ENCODE results near the gene SLC7A1. TPM values are rescaled to one million over a fixed set of nuclear protein-coding genes. Genes with fewer than 3 reads are reported as not detected.

SLC7A1 gene
- total RNA-seq, 3 donors from 2014 or later (not counting 1 experiment from before 2014, with no cell fraction given) = 8.7 to 12.6 (median 10.2) TPM

GRCh38 chr13:29508876-29509252 lies 86.6 kb downstream of the SLC7A1 start:
- no peaks in the 10 kb centered on the region for H3K36me3 Mint-ChIP-seq
- intact Hi-C loops (cut with micrococcal nuclease) = loop anchor here (1.0 kb wide), 3 partner anchors 199 to 606 kb away; no protein-coding TSS in a partner anchor
- H3K9me3 Mint-ChIP-seq = no peaks in the 10 kb centered on the region
- no peaks in the 10 kb centered on the region for H3K9me3 ChIP-seq (ENCODE audit: control insufficient read depth, insufficient read depth, low read length)
- no peaks in the 10 kb centered on the region for H3K36me3 ChIP-seq (ENCODE audit: control insufficient read depth, insufficient read depth, low read length)
- no peak overlapping the region for H3K4me3 Mint-ChIP-seq
- 74% methylated on average over 4 of the region's 4 CpGs for WGBS (ENCODE audit: insufficient coverage)
- H3K27ac Mint-ChIP-seq = peak overlapping the region in 1 of 2 donors; percentile 65
- peaks cover 0 to 8% of the 10 kb centered on the region in 2 donors for H3K4me1 Mint-ChIP-seq
- ATAC-seq (no peak), DNase-seq (no peak)
- H3K27me3 Mint-ChIP-seq (ENCODE audit: low read depth in 2 of 2) = peaks cover 3 to 8% of the 10 kb centered on the region in 2 donors
- no peak overlapping the region for H3K4me3 ChIP-seq (ENCODE audit: low read length)
- no peaks in the 10 kb centered on the region for H3K4me1 ChIP-seq (ENCODE audit: control insufficient read depth, insufficient read depth, low read length)
- no peak overlapping the region for H3K27ac ChIP-seq (ENCODE audit: low read length)
- H3K27me3 ChIP-seq (ENCODE audit: control insufficient read depth, insufficient read depth, low read length) = no peaks in the 10 kb centered on the region
- TF ChIP-seq, protein P1, sequence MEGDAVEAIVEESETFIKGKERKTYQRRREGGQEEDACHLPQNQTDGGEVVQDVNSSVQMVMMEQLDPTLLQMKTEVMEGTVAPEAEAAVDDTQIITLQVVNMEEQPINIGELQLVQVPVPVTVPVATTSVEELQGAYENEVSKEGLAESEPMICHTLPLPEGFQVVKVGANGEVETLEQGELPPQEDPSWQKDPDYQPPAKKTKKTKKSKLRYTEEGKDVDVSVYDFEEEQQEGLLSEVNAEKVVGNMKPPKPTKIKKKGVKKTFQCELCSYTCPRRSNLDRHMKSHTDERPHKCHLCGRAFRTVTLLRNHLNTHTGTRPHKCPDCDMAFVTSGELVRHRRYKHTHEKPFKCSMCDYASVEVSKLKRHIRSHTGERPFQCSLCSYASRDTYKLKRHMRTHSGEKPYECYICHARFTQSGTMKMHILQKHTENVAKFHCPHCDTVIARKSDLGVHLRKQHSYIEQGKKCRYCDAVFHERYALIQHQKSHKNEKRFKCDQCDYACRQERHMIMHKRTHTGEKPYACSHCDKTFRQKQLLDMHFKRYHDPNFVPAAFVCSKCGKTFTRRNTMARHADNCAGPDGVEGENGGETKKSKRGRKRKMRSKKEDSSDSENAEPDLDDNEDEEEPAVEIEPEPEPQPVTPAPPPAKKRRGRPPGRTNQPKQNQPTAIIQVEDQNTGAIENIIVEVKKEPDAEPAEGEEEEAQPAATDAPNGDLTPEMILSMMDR (IDR thresholded peaks at IDR 0.05) = no peak

- peak; percentile 70 to 86 for DNase-seq
- Histone ChIP-seq H3K9me3 (ENCODE audit: control insufficient read depth, insufficient read depth, low read length) (no peaks in the 10 kb centered on the region), H3K27ac (ENCODE audit: low read length) (no peak overlapping the region), H3K36me3 (ENCODE audit: control insufficient read depth, insufficient read depth, low read length) (no peaks in the 10 kb centered on the region), H3K27me3 (ENCODE audit: control insufficient read depth, insufficient read depth, low read length) (no peaks in the 10 kb centered on the region), H3K4me1 (ENCODE audit: control insufficient read depth, insufficient read depth, low read length) (no peaks in the 10 kb centered on the region), H3K4me3 (ENCODE audit: low read length) (no peak overlapping the region)
- TF ChIP-seq, protein P1 (IDR thresholded peaks at IDR 0.05) = peak; percentile 94
- Mint-ChIP-seq H3K4me3 (no peak overlapping the region), H3K9me3 (no peaks in the 10 kb centered on the region), H3K4me1 (peaks cover 0 to 8% of the 10 kb centered on the region in 2 donors), H3K27ac (no peak overlapping the region), H3K27me3 (ENCODE audit: low read depth in 2 of 2) (peaks cover 3 to 14% of the 10 kb centered on the region in 2 donors), H3K36me3 (no peaks in the 10 kb centered on the region)
- ATAC-seq = peak; percentile 77 to 89 (median 81)
- WGBS (ENCODE audit: insufficient coverage) = 56% methylated on average over 16 of the region's 16 CpGs
- intact Hi-C loops (cut with micrococcal nuclease) = loop anchor here (1.0 kb wide), 3 partner anchors 200 to 607 kb away; no protein-coding TSS in a partner anchor
Measured at GRCh38 chr13:29508130-29508875, 87.2 kb downstream of the SLC7A1 start.

GRCh38 chr13:29507356-29507755 lies 88.1 kb downstream of the SLC7A1 start:
- Mint-ChIP-seq H3K4me1 (peaks cover 4 to 8% of the 10 kb centered on the region in 2 donors), H3K9me3 (no peaks in the 10 kb centered on the region), H3K27ac (no peak overlapping the region), H3K36me3 (no peaks in the 10 kb centered on the region), H3K4me3 (no peak overlapping the region), H3K27me3 (ENCODE audit: low read depth in 2 of 2) (peaks cover 7 to 20% of the 10 kb centered on the region in 2 donors)
- TF ChIP-seq, protein P1 (IDR thresholded peaks at IDR 0.05) = no peak
- Histone ChIP-seq H3K4me1 (ENCODE audit: control insufficient read depth, insufficient read depth, low read length) (no peaks in the 10 kb centered on the region), H3K27me3 (ENCODE audit: control insufficient read depth, insufficient read depth, low read length) (peaks cover 4% of the 10 kb centered on the region), H3K4me3 (ENCODE audit: low read length) (no peak overlapping the region), H3K36me3 (ENCODE audit: control insufficient read depth, insufficient read depth, low read length) (no peaks in the 10 kb centered on the region), H3K9me3 (ENCODE audit: control insufficient read depth, insufficient read depth, low read length) (no peaks in the 10 kb centered on the region), H3K27ac (ENCODE audit: low read length) (no peak overlapping the region)
- WGBS (ENCODE audit: insufficient coverage) = 82% methylated on average over 14 of the region's 14 CpGs
- intact Hi-C loops (cut with micrococcal nuclease) = no loop called here
- no peak for ATAC-seq
- no peak for DNase-seq
